Omental fat pad (tissue), 4 donors: ENCODE data around the gene CDK10. TPM values are rescaled to one million over a fixed set of nuclear protein-coding genes. Genes with fewer than 3 reads are reported as not detected.

Experiments
- ATAC-seq: fragments of 150-250 bp; one replicate; pipeline ENCODE4 v1.9.1; 2016; ENCODE audit warnings: mild to moderate bottlenecking, moderate library complexity; ENCODE audit not compliant: low FRiP score
- DNase-seq: peaks from one replicate; pipeline ENCODE4 v3.0.0-alpha.2; 2019; ENCODE audit warnings: low spot score
- CTCF ChIP-seq, 3 donors: fragments of 450-650 bp; IDR thresholded peaks; one replicate each; pipeline ENCODE4 v1.5.1; 2016 to 2017; ENCODE audit warnings: antibody characterized with exemption in 3 of 3, mild to moderate bottlenecking in 3 of 3, moderate library complexity in 2 of 3
- total RNA-seq, 4 donors: library from RNA; depleted of rRNA; stranded (reverse); fragments of >200 nt; gene quantifications; one replicate each; pipeline ENCODE4 v1.1.0, GENCODE V29; 2016

CDK10 gene
- total RNA-seq, 4 donors from 2014 or later: 32.1 to 46.8 (median 38.3) TPM

GRCh38 chr16:89732918-89733242 is 46.4 kb downstream of the CDK10 start:
- TF ChIP-seq CTCF (IDR thresholded peaks at IDR 0.05): no peak
- DNase-seq: no peak
- ATAC-seq: no peak

GRCh38 chr16:89733322-89733721 is 46.8 kb downstream of the CDK10 start:
- TF ChIP-seq CTCF (IDR thresholded peaks at IDR 0.05): no peak
- no peak for DNase-seq
- ATAC-seq: no peak

- ATAC-seq: no peak
- no peak for TF ChIP-seq CTCF (IDR thresholded peaks at IDR 0.05)
Measured at GRCh38 chr16:89733792-89734191, 47.3 kb downstream of the CDK10 start.

GRCh38 chr16:89736554-89736953 is 50.1 kb downstream of the CDK10 start:
- ATAC-seq (no peak), DNase-seq (no peak)
- no peak for TF ChIP-seq CTCF (IDR thresholded peaks at IDR 0.05)

More at GRCh38 chr16:89733792-89734191, 47.3 kb downstream of the CDK10 start:
- no peak for DNase-seq

GRCh38 chr16:89737341-89738071 is 51.0 kb downstream of the CDK10 start:
- ATAC-seq: no peak
- DNase-seq: no peak
- TF ChIP-seq CTCF (IDR thresholded peaks at IDR 0.05): no peak

GRCh38 chr16:89738072-89738377 is 51.5 kb downstream of the CDK10 start:
- DNase-seq (no peak), ATAC-seq (no peak)
- no peak for TF ChIP-seq CTCF (IDR thresholded peaks at IDR 0.05)

GRCh38 chr16:89738538-89739317 is 52.2 kb downstream of the CDK10 start:
- no peak for TF ChIP-seq CTCF (IDR thresholded peaks at IDR 0.05)
- ATAC-seq (no peak), DNase-seq (no peak)
